ENCODE data around the gene RPL39L.

The RPL39L gene

DNA sequence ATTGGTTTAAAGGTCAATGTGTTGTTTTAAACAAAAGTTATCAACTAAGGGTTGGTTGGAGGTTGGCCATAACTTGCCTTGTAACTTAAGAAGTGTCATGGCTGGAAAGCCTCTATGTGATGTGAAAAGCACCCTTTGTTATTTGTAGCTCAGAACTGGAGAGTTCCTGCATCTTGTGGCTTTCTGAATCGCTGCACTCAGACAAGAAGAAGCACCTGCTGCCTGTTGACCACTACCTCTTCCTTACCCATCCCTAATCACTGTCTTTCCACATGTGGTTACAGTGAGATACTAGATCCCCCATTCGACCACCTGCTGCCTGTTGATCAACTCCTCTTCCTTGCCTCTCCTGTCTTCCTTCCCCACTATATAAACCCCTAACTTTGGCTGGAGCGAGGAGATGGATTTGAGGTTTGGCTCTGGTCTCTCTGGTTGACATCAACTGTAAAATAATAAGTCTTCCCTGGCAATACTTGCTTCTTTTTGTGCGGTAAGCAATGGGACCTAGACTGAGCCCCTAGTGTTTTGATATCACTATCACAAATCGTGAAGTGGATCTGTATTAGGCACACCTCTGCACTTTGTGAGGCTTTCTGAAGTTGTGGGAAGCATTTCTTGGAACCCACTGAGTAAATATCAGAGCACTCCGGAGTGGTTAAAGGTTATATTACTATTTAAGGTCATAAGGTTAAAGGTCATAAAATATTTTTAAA is 13.8 kb downstream of the RPL39L start:
- Mint-ChIP-seq H3K36me3 (ENCODE audit: low read depth) (peaks cover 29% of the 10 kb centered on the region), H3K27me3 (ENCODE audit: low read depth) (no peaks in the 10 kb centered on the region), H3K27ac (no peak overlapping the region), H3K4me3 (no peak overlapping the region), H3K4me1 (ENCODE audit: low read depth) (peaks cover 17% of the 10 kb centered on the region), H3K9me3 (peaks cover 24% of the 10 kb centered on the region)

- peaks cover 6% of the 10 kb centered on the region for H3K9me3 Mint-ChIP-seq
- H3K4me1 Mint-ChIP-seq (ENCODE audit: low read depth), result peaks cover 6% of the 10 kb centered on the region
- no peak overlapping the region for H3K27ac Mint-ChIP-seq
- no peaks in the 10 kb centered on the region for H3K27me3 Mint-ChIP-seq (ENCODE audit: low read depth)
- peaks cover 11% of the 10 kb centered on the region for H3K36me3 Mint-ChIP-seq (ENCODE audit: low read depth)
- H3K4me3 Mint-ChIP-seq, result no peak overlapping the region
These were observed 17.0 kb downstream of the RPL39L start for GRCh38 chr3:187122261-187122660.

DNA sequence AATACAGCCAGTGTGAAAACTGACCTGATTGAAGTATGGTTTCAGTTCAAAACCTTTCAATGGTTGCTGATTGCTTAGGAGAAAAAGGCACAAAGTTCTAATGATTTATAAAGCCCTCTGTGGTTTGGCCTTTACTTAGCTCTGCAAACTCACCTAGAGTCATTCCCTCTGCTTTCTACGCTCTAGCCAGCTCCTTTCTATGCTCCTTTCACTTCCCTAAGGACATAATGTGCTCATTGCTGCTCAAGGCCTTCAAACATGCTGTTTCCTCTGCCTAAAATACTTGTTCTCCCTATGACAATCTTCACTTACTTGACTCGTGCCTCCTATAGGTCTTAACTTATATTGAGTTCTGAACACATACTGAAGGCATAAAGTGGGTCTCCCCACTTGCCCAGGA is 19.0 kb downstream of the RPL39L start:
- Mint-ChIP-seq H3K27ac (no peak overlapping the region), H3K9me3 (no peaks in the 10 kb centered on the region), H3K27me3 (ENCODE audit: low read depth) (no peaks in the 10 kb centered on the region), H3K36me3 (ENCODE audit: low read depth) (peaks cover 10% of the 10 kb centered on the region), H3K4me1 (ENCODE audit: low read depth) (peaks cover 2% of the 10 kb centered on the region), H3K4me3 (no peak overlapping the region)

- H3K36me3 Mint-ChIP-seq (ENCODE audit: low read depth), result peaks cover 2% of the 10 kb centered on the region
- H3K27ac Mint-ChIP-seq, result no peak overlapping the region
- H3K9me3 Mint-ChIP-seq, result no peaks in the 10 kb centered on the region
- H3K4me3 Mint-ChIP-seq, result no peak overlapping the region
- peaks cover 9% of the 10 kb centered on the region for H3K4me1 Mint-ChIP-seq (ENCODE audit: low read depth)
- H3K27me3 Mint-ChIP-seq (ENCODE audit: low read depth), result no peaks in the 10 kb centered on the region
These were observed 24.8 kb downstream of the RPL39L start for GRCh38 chr3:187114511-187114910.

DNA sequence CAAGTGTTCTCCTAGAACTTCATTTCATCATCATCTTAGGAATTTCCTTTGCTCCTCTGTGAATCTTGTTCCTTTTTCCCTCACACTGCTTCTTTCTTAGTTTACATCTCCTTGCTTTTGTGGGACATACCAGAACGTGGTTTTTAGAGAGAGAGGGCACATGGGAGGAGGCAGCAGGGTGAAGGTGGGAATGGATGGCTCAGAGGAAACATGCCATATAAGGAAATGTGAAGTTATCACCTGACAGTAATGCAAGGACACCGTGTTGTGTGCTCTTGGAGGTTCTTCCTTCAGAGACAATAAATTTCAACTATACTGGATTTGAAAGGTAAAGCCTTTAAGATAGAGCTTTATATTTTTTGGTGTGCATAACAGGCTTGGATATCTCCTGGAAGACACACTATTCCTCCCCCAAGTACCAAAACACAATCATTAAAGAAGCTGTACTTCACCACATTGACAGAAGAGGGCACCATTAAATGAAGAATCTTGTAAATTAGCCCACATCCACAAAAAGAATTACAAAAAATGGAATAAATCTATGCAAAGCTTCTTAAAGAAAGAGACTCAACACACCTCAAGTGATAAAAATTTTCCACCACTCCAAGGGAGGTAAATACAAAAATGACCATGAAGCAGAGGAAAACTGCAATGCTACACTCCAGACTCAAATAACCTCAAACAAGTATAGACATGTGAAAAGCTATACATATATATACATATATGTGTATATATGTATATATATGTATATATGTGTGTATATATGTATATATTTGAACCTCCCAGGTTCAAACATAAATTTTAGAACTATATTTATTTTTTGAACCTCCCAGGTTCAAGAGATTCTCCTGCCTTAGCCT is 26.1 kb downstream of the RPL39L start:
- Mint-ChIP-seq H3K27ac (no peak overlapping the region), H3K36me3 (ENCODE audit: low read depth) (peaks cover 2% of the 10 kb centered on the region), H3K27me3 (ENCODE audit: low read depth) (no peaks in the 10 kb centered on the region), H3K4me1 (ENCODE audit: low read depth) (peaks cover 9% of the 10 kb centered on the region), H3K4me3 (no peak overlapping the region), H3K9me3 (no peaks in the 10 kb centered on the region)

GRCh38 chr3:187110156-187110555 is 29.1 kb downstream of the RPL39L start:
- H3K36me3 Mint-ChIP-seq (ENCODE audit: low read depth), result peaks cover 2% of the 10 kb centered on the region
- H3K4me1 Mint-ChIP-seq (ENCODE audit: low read depth), result peaks cover 9% of the 10 kb centered on the region
- H3K4me3 Mint-ChIP-seq, result no peak overlapping the region
- H3K27me3 Mint-ChIP-seq (ENCODE audit: low read depth), result no peaks in the 10 kb centered on the region
- H3K27ac Mint-ChIP-seq, result no peak overlapping the region
- no peaks in the 10 kb centered on the region for H3K9me3 Mint-ChIP-seq

DNA sequence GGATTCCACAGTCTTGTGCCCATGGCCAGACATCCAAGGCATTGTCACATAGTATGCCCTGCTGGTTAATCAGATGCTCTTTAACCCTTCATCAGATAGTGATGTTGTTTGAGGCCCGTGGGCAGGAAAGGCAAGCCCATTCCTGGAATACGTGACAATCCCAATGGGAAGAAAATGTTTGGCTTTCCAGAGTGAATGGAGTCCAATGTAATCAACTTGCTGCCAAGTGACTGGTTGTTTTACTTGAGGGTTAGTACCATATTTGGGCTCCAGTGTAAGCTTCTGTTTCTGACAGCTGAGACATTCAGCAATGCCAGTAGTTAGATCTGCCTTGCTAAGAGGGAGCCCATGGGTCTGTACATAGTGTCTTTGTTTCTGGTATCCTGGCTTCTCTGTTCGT is 31.3 kb downstream of the RPL39L start:
- no peak overlapping the region for H3K27ac Mint-ChIP-seq

DNA sequence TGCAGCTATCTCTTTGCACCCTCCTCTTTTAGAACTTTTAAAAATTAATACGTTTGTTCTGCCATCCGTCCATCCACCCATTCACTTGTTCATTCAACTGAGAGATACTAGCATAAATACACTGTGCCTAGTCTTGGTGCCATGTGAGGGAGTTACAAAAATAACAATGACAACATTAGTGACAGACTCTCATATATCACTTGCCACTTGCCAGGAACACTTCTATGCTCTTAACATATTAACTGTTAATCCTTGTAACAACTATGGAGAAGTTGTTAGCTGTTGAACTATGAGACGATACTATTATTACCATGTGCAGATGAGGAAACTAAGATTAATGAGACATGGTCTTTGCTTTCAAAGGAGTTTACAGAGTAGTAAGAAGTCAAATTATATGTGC is 33.6 kb downstream of the RPL39L start:
- Mint-ChIP-seq H3K36me3 (ENCODE audit: low read depth) (peaks cover 2% of the 10 kb centered on the region), H3K9me3 (no peaks in the 10 kb centered on the region), H3K27ac (no peak overlapping the region), H3K4me3 (no peak overlapping the region), H3K27me3 (ENCODE audit: low read depth) (no peaks in the 10 kb centered on the region), H3K4me1 (ENCODE audit: low read depth) (peaks cover 13% of the 10 kb centered on the region)

More for the DNA sequence above, 31.3 kb downstream of the RPL39L start:
- Mint-ChIP-seq H3K9me3 (no peaks in the 10 kb centered on the region), H3K4me1 (ENCODE audit: low read depth) (peaks cover 4% of the 10 kb centered on the region), H3K36me3 (ENCODE audit: low read depth) (peaks cover 2% of the 10 kb centered on the region), H3K4me3 (no peak overlapping the region), H3K27me3 (ENCODE audit: low read depth) (no peaks in the 10 kb centered on the region)

DNA sequence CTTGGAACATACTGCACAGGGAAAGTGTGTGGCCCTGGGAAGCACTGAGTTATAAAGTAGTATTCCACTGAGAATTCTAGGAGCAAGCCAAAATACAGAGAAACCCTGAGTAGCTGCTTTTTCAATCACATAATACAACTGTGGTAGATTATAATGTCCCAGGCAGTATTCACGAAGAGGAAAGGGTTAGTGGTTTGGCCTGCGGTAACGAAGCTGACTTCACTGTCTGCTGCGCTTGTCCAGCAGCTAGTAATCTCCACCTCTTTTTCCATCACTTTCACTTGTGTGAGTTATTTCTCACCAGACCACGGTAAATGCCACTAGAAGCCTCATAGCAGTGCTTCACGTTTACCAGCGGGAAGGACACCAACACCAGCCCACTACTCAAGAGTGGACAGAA is 34.4 kb downstream of the RPL39L start:
- Mint-ChIP-seq H3K36me3 (ENCODE audit: low read depth) (peaks cover 2% of the 10 kb centered on the region), H3K27ac (no peak overlapping the region), H3K4me1 (ENCODE audit: low read depth) (peaks cover 13% of the 10 kb centered on the region), H3K27me3 (ENCODE audit: low read depth) (no peaks in the 10 kb centered on the region), H3K4me3 (no peak overlapping the region), H3K9me3 (no peaks in the 10 kb centered on the region)

DNA sequence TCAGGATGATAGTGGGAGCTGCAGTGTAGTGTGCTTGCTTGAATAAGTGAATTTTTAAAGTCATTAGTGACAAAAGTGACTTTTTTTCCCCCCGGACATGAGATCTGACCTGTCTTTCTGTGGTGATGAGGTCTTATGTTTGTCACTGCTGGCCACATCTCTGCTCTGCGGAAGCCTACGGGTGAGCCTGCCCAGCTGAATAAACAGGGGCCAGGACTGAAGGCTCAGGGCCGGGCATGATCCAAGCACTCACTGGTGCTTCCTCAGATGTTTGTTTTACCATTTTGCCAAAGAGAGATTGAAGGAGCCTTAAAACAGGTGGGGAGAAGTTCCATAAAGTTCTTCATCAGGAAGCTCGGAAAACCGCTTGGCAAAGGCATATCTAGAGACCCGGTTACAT is 35.0 kb downstream of the RPL39L start:
- Mint-ChIP-seq H3K27me3 (ENCODE audit: low read depth) (no peaks in the 10 kb centered on the region), H3K9me3 (no peaks in the 10 kb centered on the region), H3K36me3 (ENCODE audit: low read depth) (peaks cover 3% of the 10 kb centered on the region), H3K27ac (no peak overlapping the region), H3K4me1 (ENCODE audit: low read depth) (peaks cover 13% of the 10 kb centered on the region), H3K4me3 (no peak overlapping the region)

DNA sequence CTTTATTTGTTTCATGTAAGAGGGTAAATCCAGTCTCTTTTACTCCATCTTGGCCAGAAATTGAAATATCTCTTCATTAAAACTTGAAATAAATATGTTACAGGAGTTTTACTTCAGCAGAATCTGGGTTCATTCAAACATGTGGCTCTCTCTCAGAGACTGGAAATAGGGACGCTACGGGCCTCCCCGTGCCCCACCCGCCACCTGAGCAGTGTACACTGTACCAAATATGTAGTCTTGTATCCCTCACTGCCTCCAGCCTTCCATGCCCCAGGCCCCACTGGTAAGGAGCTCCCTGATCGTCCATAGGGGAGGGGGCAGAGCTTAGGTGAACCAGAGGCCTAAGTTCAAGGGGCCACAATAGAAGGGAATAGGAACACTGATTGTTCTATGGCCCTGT is 36.0 kb downstream of the RPL39L start:
- no peak overlapping the region for H3K27ac Mint-ChIP-seq
- peaks cover 7% of the 10 kb centered on the region for H3K36me3 Mint-ChIP-seq (ENCODE audit: low read depth)
- no peak overlapping the region for H3K4me3 Mint-ChIP-seq
- H3K9me3 Mint-ChIP-seq, result peaks cover 2% of the 10 kb centered on the region
- no peaks in the 10 kb centered on the region for H3K27me3 Mint-ChIP-seq (ENCODE audit: low read depth)
- peaks cover 21% of the 10 kb centered on the region for H3K4me1 Mint-ChIP-seq (ENCODE audit: low read depth)

GRCh38 chr3:187102073-187102634 is 37.1 kb downstream of the RPL39L start:
- H3K36me3 Mint-ChIP-seq (ENCODE audit: low read depth), result peaks cover 11% of the 10 kb centered on the region
- H3K4me1 Mint-ChIP-seq (ENCODE audit: low read depth), result peaks cover 32% of the 10 kb centered on the region
- H3K4me3 Mint-ChIP-seq, result peak overlapping the region; percentile 64
- no peaks in the 10 kb centered on the region for H3K27me3 Mint-ChIP-seq (ENCODE audit: low read depth)
- H3K9me3 Mint-ChIP-seq, result peaks cover 12% of the 10 kb centered on the region
- peak overlapping the region; percentile 71 for H3K27ac Mint-ChIP-seq

DNA sequence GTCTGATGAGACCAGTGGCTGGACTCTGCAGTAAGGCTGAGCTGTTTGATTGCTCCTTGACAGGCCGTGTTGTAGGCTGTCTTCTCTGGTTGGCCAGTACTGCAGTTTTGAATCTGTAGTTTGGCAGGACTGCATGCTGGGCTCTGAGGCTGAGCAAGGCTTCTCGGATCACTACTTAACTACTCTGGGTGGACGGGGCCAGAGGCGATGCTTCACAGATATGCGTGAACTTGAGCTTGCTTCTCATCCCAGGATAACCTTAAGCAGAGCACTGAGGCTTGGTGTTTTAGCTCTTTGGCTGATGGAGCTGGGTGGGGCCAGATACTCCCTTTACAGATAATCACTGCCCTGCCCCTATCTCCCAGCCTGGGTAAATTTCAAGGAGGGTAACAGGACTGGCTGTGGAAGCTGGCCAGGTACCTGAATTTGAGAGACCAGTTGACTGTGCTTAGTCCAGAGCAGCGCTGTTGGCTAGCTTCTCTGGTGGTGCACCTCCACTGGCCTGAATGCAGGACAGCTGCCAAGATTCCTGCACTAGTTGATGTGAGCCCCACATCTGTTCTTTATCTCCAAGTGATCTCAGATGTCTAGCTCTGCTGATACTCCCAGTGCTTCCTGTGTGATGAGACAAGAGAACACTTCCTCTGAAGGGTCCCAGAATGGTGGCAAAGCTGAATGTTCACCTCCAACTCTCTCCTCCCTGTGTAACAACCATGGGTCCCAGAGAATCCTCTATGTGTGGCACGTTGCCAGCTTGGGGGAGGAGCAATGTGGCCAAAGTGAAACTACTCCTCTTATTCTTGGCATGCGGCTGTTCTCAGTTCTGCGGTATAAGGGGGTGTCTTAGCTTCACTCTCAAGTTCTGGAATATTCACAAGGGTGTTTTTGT is 37.9 kb downstream of the RPL39L start:
- Mint-ChIP-seq H3K36me3 (ENCODE audit: low read depth) (peaks cover 11% of the 10 kb centered on the region), H3K4me3 (peak overlapping the region; percentile 64), H3K27me3 (ENCODE audit: low read depth) (no peaks in the 10 kb centered on the region), H3K27ac (peak overlapping the region; percentile 71), H3K9me3 (peaks cover 17% of the 10 kb centered on the region), H3K4me1 (ENCODE audit: low read depth) (peaks cover 37% of the 10 kb centered on the region)

DNA sequence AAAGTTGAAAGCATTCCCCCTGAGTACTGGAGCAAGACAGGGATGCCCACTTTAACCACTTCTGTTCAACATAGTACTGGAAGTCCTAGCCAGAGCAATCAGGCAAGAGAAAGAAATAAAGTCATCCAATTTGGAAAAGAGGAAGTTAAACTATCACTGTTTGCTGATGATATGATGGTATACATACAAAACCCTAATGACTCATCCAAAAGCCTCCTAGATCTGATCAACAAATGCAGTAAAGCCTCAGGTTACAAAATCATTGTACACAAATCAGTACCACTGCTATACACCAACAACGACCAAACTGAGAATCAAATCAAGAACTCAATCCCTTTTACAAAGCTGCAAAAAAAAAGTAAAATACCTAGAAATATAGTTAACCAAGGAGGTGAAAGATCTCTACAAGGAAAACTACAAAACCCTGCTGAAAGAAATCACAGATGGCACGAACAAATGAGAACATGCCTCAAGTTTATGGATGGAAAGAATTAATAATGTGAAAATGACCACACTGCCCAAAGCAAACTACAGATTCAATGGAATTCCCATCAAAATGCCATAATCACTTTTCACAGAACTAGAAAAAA is 40.3 kb downstream of the RPL39L start:
- H3K27me3 Mint-ChIP-seq (ENCODE audit: low read depth), result no peaks in the 10 kb centered on the region
- no peak overlapping the region for H3K27ac Mint-ChIP-seq

More for the DNA sequence above, 40.3 kb downstream of the RPL39L start:
- Mint-ChIP-seq H3K36me3 (ENCODE audit: low read depth) (peaks cover 14% of the 10 kb centered on the region), H3K9me3 (peaks cover 27% of the 10 kb centered on the region), H3K4me1 (ENCODE audit: low read depth) (peaks cover 37% of the 10 kb centered on the region), H3K4me3 (no peak overlapping the region)
